Spleen (tissue), 11 donors: Measurements from ENCODE around the gene CTDP1. TPM values are rescaled to one million over a fixed set of nuclear protein-coding genes. Genes with fewer than 3 reads are reported as not detected.
"Not testable (repeated sequence)": the region's sequence is repeated elsewhere in the genome, so short reads cannot be mapped to it uniquely, and the experiment has no call there.

Experiments
- DNase-seq: peaks from one replicate; pipeline ENCODE4 v3.0.0-alpha.2; 2020
- H3K27ac ChIP-seq, 8 donors: fragments of 200-600 bp; sonication (generic) in 7 of 8; 1 replicate in 4 of 8; 2 replicates in 4 of 8; pipeline versions ENCODE4 v1.5.0 to v1.8.0; 2016 to 2021; ENCODE audit warnings: inconsistent platforms in 4 of 8, mild to moderate bottlenecking in 4 of 8, moderate library complexity in 1 of 8
- H3K27me3 ChIP-seq, 7 donors: fragments of 200-600 bp; sonication (generic) in 6 of 7; replicated peaks in 1 of 7; 1 replicate in 4 of 7; 2 replicates in 3 of 7; pipeline versions ENCODE4 v1.5.0 to v1.8.0; 2016 to 2021; ENCODE audit warnings: inconsistent platforms in 3 of 7, mild to moderate bottlenecking in 1 of 7
- H3K36me3 ChIP-seq, 6 donors: fragments of 200-600 bp; sonication (generic) in 5 of 6; 1 replicate in 4 of 6; 2 replicates in 2 of 6; pipeline versions ENCODE4 v1.5.0 to v1.8.0; 2016 to 2021; ENCODE audit warnings: inconsistent platforms in 2 of 6
- H3K4me1 ChIP-seq, 6 donors: fragments of 200-600 bp; sonication (generic) in 5 of 6; 1 replicate in 3 of 6; 2 replicates in 3 of 6; pipeline versions ENCODE4 v1.5.0 to v1.8.0; 2016 to 2021; ENCODE audit warnings: inconsistent platforms in 3 of 6
- H3K4me3 ChIP-seq, 8 donors: fragments of 200-600 bp; sonication (generic) in 7 of 8; 1 replicate in 4 of 8; 2 replicates in 4 of 8; pipeline versions ENCODE4 v1.5.0 to v1.8.0; 2016 to 2021; ENCODE audit warnings: inconsistent platforms in 4 of 8, mild to moderate bottlenecking in 4 of 8, moderate library complexity in 2 of 8
- H3K9me3 ChIP-seq, 8 donors: fragments of 200-600 bp; sonication (generic) in 7 of 8; 1 replicate in 4 of 8; 2 replicates in 4 of 8; pipeline versions ENCODE4 v1.5.0 to v1.8.0; 2016 to 2021; ENCODE audit warnings: inconsistent platforms in 4 of 8
- POLR2A ChIP-seq, 3 donors: fragments of 450-650 bp; IDR thresholded peaks; one replicate each; pipeline ENCODE4 v1.5.1; 2017; ENCODE audit warnings: antibody characterized with exemption in 3 of 3, mild to moderate bottlenecking in 1 of 3
- POLR2AphosphoS5 ChIP-seq, 3 donors: sonication (generic); formaldehyde crosslinking; IDR thresholded peaks; one replicate each; pipeline ENCODE4 v1.5.1; 2017; ENCODE audit warnings: antibody characterized with exemption in 3 of 3
- WGBS, 5 donors: extraction: QIAGEN DNeasy Blood & Tissue Kit in 3 of 5; methylation state at CpG; one replicate each; pipeline versions ENCODE4 v1.1.5 to v1.1.7; 2013 to 2018; 5-methylcytosine and 5-hydroxymethylcytosine counted together
- intact Hi-C: fragments of 100-400 bp; cut with DNase I; formaldehyde crosslinking; loops from one replicate; pipeline ENCODE4 v1.15.0; 2023; ENCODE audit warnings: low total_unique reads
- polyA plus RNA-seq, 3 donors: library from polyadenylated mRNA; stranded (reverse); fragments of 200-250 nt; gene quantifications; one replicate each; pipeline ENCODE4 v1.2.1, GENCODE V29; 2013
- total RNA-seq, 7 donors: library from RNA; depleted of rRNA in 3 of 7; stranded (reverse); fragments of >200 nt in 3 of 7; fragmentation: NEBNext Ultra II Directional in 4 of 7; extraction: Animal tissue kit (Norgen Biotek cat#: 25700) in 4 of 7; gene quantifications; one replicate each; pipeline versions ENCODE4 v1.1.0 to v1.2.1, GENCODE V29; 2016 to 2021
- TF ChIP-seq, protein P1 (sequence below), 11 experiments: fragments of 200-600 bp in 7 of 11; fragments of 450-650 bp in 4 of 11; sonication (generic) in 4 of 11; IDR thresholded peaks in 8 of 11; conservative IDR thresholded peaks in 3 of 11; 1 replicate in 7 of 11; 2 replicates in 4 of 11; pipeline versions ENCODE4 v1.4.0 to v1.8.0; 2016 to 2021; ENCODE audit warnings: antibody characterized with exemption in 11 of 11, inconsistent platforms in 4 of 11, mild to moderate bottlenecking in 1 of 11
- donor health status: healthy with polysubstance abuse.
- donor health status: DM: no; HTN: no; CAD: no; lungs with moderate emphysema.
- donor health status: DM: no; HTN: no; CAD: no.
- donor health status: Bipolar disorder and iron deficiency.
- donor health status: healthy.
- donor health status: DM: no; HTN: no; CAD: no.
- donor health status: DM: yes; HTN: yes; CAD: no.

Gene CTDP1
- total and polyA plus RNA-seq, 10 donors: 13.6 to 54.6 (median 28.6) TPM

DNA sequence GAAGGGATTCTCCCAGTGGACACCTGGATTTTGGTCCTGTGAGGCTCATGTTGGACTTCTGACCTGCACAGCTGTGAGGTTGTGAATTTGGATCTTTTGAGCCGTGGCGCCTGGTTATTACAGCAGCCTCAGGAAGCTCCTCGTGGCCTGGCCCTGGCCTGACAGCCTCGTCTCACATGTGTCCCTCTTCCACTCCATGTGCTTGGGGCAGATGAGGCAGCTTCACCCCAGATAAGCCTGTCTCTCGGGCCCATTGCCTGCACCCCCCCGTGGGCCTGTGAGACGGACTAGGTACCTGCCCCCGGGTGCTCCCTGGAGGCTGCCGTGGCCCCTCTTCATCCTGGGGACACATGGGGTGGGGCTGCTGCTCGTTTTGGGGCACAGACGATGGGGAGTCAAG, 51.2 kb downstream of the CTDP1 start:
- H3K9me3 ChIP-seq: peaks cover 5 to 82% (median 25%) of the 10 kb centered on the region in 8 donors
- peaks cover 10 to 100% (median 77%) of the 10 kb centered on the region in 6 donors for H3K36me3 ChIP-seq
- intact Hi-C loops: no loop called here
- no peak overlapping the region for H3K27ac ChIP-seq
- WGBS, 5 donors: 95 to 100% (median 97%) methylated on average over 11 of the region's 11 CpGs
- TF ChIP-seq POLR2A (IDR thresholded peaks at IDR 0.05): no peak
- peak in 1 of 3 donors; percentile 50 for TF ChIP-seq POLR2AphosphoS5 (IDR thresholded peaks at IDR 0.05)
- H3K27me3 ChIP-seq: no peaks in the 10 kb centered on the region
- H3K4me1 ChIP-seq: no peaks in the 10 kb centered on the region
- no peak for DNase-seq
- no peak overlapping the region for H3K4me3 ChIP-seq

DNA sequence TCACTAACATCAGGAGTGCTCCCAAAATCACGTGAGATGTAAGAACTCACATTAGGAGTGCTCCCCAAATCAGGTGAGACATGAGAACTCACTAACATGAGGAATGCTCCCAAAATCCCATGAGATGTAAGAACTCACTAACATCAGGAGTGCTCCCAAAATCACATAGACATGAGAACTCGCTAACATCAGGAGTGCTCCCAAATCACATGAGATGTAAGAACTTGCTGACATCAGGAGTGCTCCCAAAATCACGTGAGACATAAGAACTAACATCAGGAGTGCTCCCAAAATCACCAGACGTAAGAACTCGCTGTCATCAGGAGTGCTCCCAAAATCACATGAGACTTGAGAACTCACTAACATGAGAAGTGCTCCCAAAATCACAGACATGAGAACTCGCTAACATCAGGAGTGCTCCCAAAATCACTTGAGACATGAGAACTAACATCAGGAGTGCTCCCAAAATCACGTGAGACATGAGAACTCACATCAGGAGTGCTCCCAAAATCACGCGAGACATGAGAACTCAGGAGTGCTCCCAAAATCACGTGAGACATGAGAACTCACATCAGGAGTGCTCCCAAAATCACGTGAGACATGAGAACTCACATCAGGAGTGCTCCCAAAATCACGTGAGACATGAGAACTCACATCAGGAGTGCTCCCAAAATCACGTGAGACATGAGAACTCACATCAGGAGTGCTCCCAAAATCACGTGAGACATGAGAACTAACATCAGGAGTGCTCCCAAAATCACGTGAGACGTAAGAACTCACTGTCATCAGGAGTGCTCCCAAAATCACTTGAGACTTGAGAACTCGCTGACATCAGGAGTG, 52.5 kb downstream of the CTDP1 start:
- WGBS, 5 donors: 95 to 99% (median 98%) methylated on average over 13 to 16 of the region's 17 CpGs
- peaks cover 10 to 100% (median 87%) of the 10 kb centered on the region in 6 donors for H3K36me3 ChIP-seq
- DNase-seq, intact Hi-C loops, H3K27me3 ChIP-seq, H3K27ac ChIP-seq, H3K4me3 ChIP-seq, H3K4me1 ChIP-seq: not testable (repeated sequence)
- peaks cover 5 to 81% (median 25%) of the 10 kb centered on the region in 8 donors for H3K9me3 ChIP-seq

DNA sequence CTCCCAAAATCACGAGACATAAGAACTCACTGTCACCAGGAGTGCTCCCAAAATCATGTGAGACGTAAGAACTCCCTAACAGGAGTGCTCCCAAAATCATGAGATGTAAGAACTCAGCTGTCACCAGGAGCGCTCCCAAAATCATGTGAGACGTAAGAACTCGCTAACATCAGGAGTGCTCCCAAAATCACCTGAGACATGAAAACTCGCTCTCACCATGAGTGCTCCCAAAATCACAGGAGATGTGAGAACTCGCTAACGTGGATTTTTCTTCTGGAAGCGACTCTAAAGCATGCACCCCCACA, 53.1 kb downstream of the CTDP1 start:
- DNase-seq: no peak
- H3K9me3 ChIP-seq: peaks cover 5 to 75% (median 25%) of the 10 kb centered on the region in 8 donors
- H3K27ac ChIP-seq: no peak overlapping the region
- H3K27me3 ChIP-seq: no peaks in the 10 kb centered on the region
- TF ChIP-seq POLR2A (IDR thresholded peaks at IDR 0.05) (no peak), POLR2AphosphoS5 (IDR thresholded peaks at IDR 0.05) (no peak)
- TF ChIP-seq, protein P1, sequence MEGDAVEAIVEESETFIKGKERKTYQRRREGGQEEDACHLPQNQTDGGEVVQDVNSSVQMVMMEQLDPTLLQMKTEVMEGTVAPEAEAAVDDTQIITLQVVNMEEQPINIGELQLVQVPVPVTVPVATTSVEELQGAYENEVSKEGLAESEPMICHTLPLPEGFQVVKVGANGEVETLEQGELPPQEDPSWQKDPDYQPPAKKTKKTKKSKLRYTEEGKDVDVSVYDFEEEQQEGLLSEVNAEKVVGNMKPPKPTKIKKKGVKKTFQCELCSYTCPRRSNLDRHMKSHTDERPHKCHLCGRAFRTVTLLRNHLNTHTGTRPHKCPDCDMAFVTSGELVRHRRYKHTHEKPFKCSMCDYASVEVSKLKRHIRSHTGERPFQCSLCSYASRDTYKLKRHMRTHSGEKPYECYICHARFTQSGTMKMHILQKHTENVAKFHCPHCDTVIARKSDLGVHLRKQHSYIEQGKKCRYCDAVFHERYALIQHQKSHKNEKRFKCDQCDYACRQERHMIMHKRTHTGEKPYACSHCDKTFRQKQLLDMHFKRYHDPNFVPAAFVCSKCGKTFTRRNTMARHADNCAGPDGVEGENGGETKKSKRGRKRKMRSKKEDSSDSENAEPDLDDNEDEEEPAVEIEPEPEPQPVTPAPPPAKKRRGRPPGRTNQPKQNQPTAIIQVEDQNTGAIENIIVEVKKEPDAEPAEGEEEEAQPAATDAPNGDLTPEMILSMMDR (IDR thresholded peaks at IDR 0.05 in 8 of 11, conservative IDR thresholded peaks at IDR 0.05 in 3 of 11): no peak
- 94 to 98% (median 98%) methylated on average over 9 of the region's 9 CpGs for WGBS, 5 donors
- peaks cover 10 to 100% (median 89%) of the 10 kb centered on the region in 6 donors for H3K36me3 ChIP-seq
- H3K4me1 ChIP-seq: no peaks in the 10 kb centered on the region
- intact Hi-C loops: no loop called here
- H3K4me3 ChIP-seq: no peak overlapping the region

DNA sequence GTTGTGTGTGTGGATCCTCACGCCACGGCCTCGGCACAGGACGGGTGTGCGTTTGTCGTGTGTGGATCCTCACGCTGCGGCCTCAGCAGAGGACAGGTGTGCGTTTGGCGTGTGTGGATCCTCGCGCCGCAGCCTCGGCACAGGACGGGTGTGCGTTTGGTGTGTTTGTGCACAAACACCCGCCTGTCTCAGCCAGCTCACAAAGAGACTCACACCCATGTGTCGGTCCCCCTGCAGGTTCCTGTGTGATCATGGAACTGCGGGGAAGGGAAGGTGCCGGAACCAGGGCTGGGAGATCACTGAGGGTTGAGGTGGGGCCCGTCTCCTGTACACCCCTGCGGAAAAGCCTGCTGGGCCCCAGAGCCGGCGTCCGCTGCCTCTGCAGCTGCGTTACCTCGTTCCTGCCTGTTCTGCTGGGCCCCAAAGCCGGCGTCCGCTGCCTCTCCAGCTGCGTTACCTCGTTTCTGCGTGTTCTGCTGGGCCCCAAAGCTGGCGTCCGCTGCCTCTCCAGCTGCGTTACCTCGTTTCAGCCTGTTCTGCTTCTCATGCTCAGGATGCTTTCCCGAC, 53.6 kb downstream of the CTDP1 start:
- Histone ChIP-seq H3K36me3 (peaks cover 11 to 100% (median 92%) of the 10 kb centered on the region in 6 donors), H3K27ac (no peak overlapping the region), H3K4me1 (no peaks in the 10 kb centered on the region), H3K27me3 (no peaks in the 10 kb centered on the region), H3K4me3 (no peak overlapping the region), H3K9me3 (peaks cover 5 to 70% (median 25%) of the 10 kb centered on the region in 8 donors)
- TF ChIP-seq POLR2A (IDR thresholded peaks at IDR 0.05) (no peak), POLR2AphosphoS5 (IDR thresholded peaks at IDR 0.05) (peak in 1 of 3 donors; percentile 64)
- TF ChIP-seq, protein P1 (IDR thresholded peaks at IDR 0.05 in 8 of 11, conservative IDR thresholded peaks at IDR 0.05 in 3 of 11): no peak
- WGBS, 5 donors: 91 to 99% (median 97%) methylated on average over 38 of the region's 38 CpGs
- peak; percentile 7 for DNase-seq
- intact Hi-C loops: no loop called here
